AG10803 (cell line): Measurements from ENCODE around the gene MAPK13.

Experiments
- DNase-seq: peaks from one replicate; pipeline ENCODE4 v3.0.0; 2010; ENCODE audit warnings: low read depth
- H3K4me3 ChIP-seq: 2 replicates; pipeline ENCODE4 v1.5.1; 2011; ENCODE audit warnings: mild to moderate bottlenecking, low read length, control low read depth
- TF ChIP-seq, protein P1 (sequence below): conservative IDR thresholded peaks from 2 replicates; pipeline ENCODE4 v1.5.1; 2011; ENCODE audit warnings: mild to moderate bottlenecking, low read length, control low read depth, inconsistent platforms

MAPK13 gene

GRCh38 chr6:36178544-36178943 lies 48.2 kb downstream of the MAPK13 start:
- H3K4me3 ChIP-seq = no peak overlapping the region
- TF ChIP-seq, protein P1, sequence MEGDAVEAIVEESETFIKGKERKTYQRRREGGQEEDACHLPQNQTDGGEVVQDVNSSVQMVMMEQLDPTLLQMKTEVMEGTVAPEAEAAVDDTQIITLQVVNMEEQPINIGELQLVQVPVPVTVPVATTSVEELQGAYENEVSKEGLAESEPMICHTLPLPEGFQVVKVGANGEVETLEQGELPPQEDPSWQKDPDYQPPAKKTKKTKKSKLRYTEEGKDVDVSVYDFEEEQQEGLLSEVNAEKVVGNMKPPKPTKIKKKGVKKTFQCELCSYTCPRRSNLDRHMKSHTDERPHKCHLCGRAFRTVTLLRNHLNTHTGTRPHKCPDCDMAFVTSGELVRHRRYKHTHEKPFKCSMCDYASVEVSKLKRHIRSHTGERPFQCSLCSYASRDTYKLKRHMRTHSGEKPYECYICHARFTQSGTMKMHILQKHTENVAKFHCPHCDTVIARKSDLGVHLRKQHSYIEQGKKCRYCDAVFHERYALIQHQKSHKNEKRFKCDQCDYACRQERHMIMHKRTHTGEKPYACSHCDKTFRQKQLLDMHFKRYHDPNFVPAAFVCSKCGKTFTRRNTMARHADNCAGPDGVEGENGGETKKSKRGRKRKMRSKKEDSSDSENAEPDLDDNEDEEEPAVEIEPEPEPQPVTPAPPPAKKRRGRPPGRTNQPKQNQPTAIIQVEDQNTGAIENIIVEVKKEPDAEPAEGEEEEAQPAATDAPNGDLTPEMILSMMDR = no peak
- no peak for DNase-seq

DNA sequence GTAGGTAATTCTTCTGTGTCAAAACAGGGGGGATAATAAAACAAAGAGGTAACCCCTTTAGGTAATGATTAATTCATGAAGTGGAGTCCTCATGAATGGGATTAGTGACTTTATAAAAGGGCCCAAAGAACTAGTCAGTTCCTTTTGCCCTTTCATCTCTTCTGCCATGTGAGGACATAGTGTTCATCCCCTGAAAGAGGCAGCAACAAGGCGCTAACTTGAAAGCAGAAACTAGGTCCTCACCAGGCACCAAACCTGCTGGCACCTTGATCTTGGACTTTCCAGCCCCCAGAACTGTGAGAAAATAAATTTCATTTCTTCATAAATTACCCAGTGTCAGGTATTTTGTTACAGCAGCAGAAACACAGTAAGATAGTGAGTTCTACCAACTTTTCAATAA lies 49.8 kb downstream of the MAPK13 start:
- TF ChIP-seq, protein P1 = no peak
- H3K4me3 ChIP-seq = no peak overlapping the region
- DNase-seq = no peak

GRCh38 chr6:36184311-36184710 lies 54.0 kb downstream of the MAPK13 start:
- DNase-seq = no peak
- TF ChIP-seq, protein P1 = no peak
- no peak overlapping the region for H3K4me3 ChIP-seq

GRCh38 chr6:36186199-36186598 lies 55.9 kb downstream of the MAPK13 start:
- no peak overlapping the region for H3K4me3 ChIP-seq
- DNase-seq = no peak
- TF ChIP-seq, protein P1 = no peak

GRCh38 chr6:36187446-36187845 lies 57.1 kb downstream of the MAPK13 start:
- TF ChIP-seq, protein P1 = no peak
- no peak overlapping the region for H3K4me3 ChIP-seq
- no peak for DNase-seq
